ENCODE measurements around the gene TRERF1. TPM values are rescaled to one million over a fixed set of nuclear protein-coding genes. Genes with fewer than 3 reads are reported as not detected.
A peak's percentile ranks its signal among the peaks of the same experiment; 100 is the strongest.

The TRERF1 gene
- total and polyA plus RNA-seq, 5 donors = 1.2 to 3.1 (median 2.1) TPM

GRCh38 chr6:42381850-42382249 lies 69.9 kb downstream of the TRERF1 start:
- ATAC-seq (no peak), DNase-seq (no peak)
- intact Hi-C loops (cut with DNase I) = no loop called here
- no peaks in the 10 kb centered on the region for H3K27me3 ChIP-seq (ENCODE audit: control insufficient read depth, insufficient read depth)
- no peak overlapping the region for H3K4me3 ChIP-seq (ENCODE audit: low read length)
- H3K4me1 ChIP-seq (ENCODE audit: control insufficient read depth, insufficient read depth, low read length) = peaks cover 5% of the 10 kb centered on the region
- no peak overlapping the region for H3K27ac ChIP-seq (ENCODE audit: low read length)
- no peaks in the 10 kb centered on the region for H3K9me3 ChIP-seq (ENCODE audit: control insufficient read depth, low read length)
- WGBS = 96% methylated on average over 3 of the region's 3 CpGs

GRCh38 chr6:42380228-42380979 lies 71.3 kb downstream of the TRERF1 start:
- Histone ChIP-seq H3K27ac (ENCODE audit: low read length) (no peak overlapping the region), H3K4me3 (ENCODE audit: low read length) (no peak overlapping the region), H3K27me3 (ENCODE audit: control insufficient read depth, insufficient read depth) (no peaks in the 10 kb centered on the region), H3K4me1 (ENCODE audit: control insufficient read depth, insufficient read depth, low read length) (peaks cover 5% of the 10 kb centered on the region), H3K9me3 (ENCODE audit: control insufficient read depth, low read length) (no peaks in the 10 kb centered on the region)
- no peak for DNase-seq
- peak in 1 of 2 donors; percentile 71 for ATAC-seq
- intact Hi-C loops (cut with DNase I) = no loop called here
- 56% methylated on average over 4 of the region's 4 CpGs for WGBS

- Histone ChIP-seq H3K4me3 (ENCODE audit: low read length) (no peak overlapping the region), H3K27me3 (ENCODE audit: control insufficient read depth, insufficient read depth) (no peaks in the 10 kb centered on the region), H3K27ac (ENCODE audit: low read length) (no peak overlapping the region), H3K4me1 (ENCODE audit: control insufficient read depth, insufficient read depth, low read length) (peaks cover 5% of the 10 kb centered on the region), H3K9me3 (ENCODE audit: control insufficient read depth, low read length) (no peaks in the 10 kb centered on the region)
- DNase-seq (no peak), ATAC-seq (no peak)
- intact Hi-C loops (cut with DNase I) = no loop called here
- 78% methylated on average over 3 of the region's 3 CpGs for WGBS
Measured at GRCh38 chr6:42378536-42378935, 73.2 kb downstream of the TRERF1 start.

GRCh38 chr6:42378125-42378524 lies 73.6 kb downstream of the TRERF1 start:
- H3K4me1 ChIP-seq (ENCODE audit: control insufficient read depth, insufficient read depth, low read length) = peaks cover 5% of the 10 kb centered on the region
- no peaks in the 10 kb centered on the region for H3K9me3 ChIP-seq (ENCODE audit: control insufficient read depth, low read length)

GRCh38 chr6:42375007-42375635 lies 76.6 kb downstream of the TRERF1 start:
- H3K4me3 ChIP-seq (ENCODE audit: low read length) = no peak overlapping the region
- peaks cover 3% of the 10 kb centered on the region for H3K4me1 ChIP-seq (ENCODE audit: control insufficient read depth, insufficient read depth, low read length)
- DNase-seq (no peak), ATAC-seq (no peak)
- 97% methylated on average over 10 of the region's 10 CpGs for WGBS
- H3K27ac ChIP-seq (ENCODE audit: low read length) = no peak overlapping the region
- no peaks in the 10 kb centered on the region for H3K27me3 ChIP-seq (ENCODE audit: control insufficient read depth, insufficient read depth)
- intact Hi-C loops (cut with DNase I) = no loop called here
- H3K9me3 ChIP-seq (ENCODE audit: control insufficient read depth, low read length) = no peaks in the 10 kb centered on the region

More at GRCh38 chr6:42378125-42378524, 73.6 kb downstream of the TRERF1 start:
- Histone ChIP-seq H3K27me3 (ENCODE audit: control insufficient read depth, insufficient read depth) (no peaks in the 10 kb centered on the region), H3K27ac (ENCODE audit: low read length) (no peak overlapping the region), H3K4me3 (ENCODE audit: low read length) (no peak overlapping the region)
- ATAC-seq = no peak
- DNase-seq = no peak
- intact Hi-C loops (cut with DNase I) = no loop called here
- 69% methylated on average over 5 of the region's 5 CpGs for WGBS

GRCh38 chr6:42374018-42374669 lies 77.6 kb downstream of the TRERF1 start:
- H3K4me1 ChIP-seq (ENCODE audit: control insufficient read depth, insufficient read depth, low read length) = peaks cover 2% of the 10 kb centered on the region
- intact Hi-C loops (cut with DNase I) = no loop called here
- H3K27ac ChIP-seq (ENCODE audit: low read length) = no peak overlapping the region
- no peak overlapping the region for H3K4me3 ChIP-seq (ENCODE audit: low read length)
- 80% methylated on average over 8 of the region's 8 CpGs for WGBS
- no peak for ATAC-seq
- DNase-seq = no peak
- H3K9me3 ChIP-seq (ENCODE audit: control insufficient read depth, low read length) = no peaks in the 10 kb centered on the region
- H3K27me3 ChIP-seq (ENCODE audit: control insufficient read depth, insufficient read depth) = no peaks in the 10 kb centered on the region

- 73% methylated on average over 4 of the region's 4 CpGs for WGBS
- Histone ChIP-seq H3K9me3 (ENCODE audit: control insufficient read depth, low read length) (no peaks in the 10 kb centered on the region), H3K27ac (ENCODE audit: low read length) (no peak overlapping the region), H3K27me3 (ENCODE audit: control insufficient read depth, insufficient read depth) (no peaks in the 10 kb centered on the region), H3K4me1 (ENCODE audit: control insufficient read depth, insufficient read depth, low read length) (no peaks in the 10 kb centered on the region), H3K4me3 (ENCODE audit: low read length) (no peak overlapping the region)
- no peak for DNase-seq
- no peak for ATAC-seq
- intact Hi-C loops (cut with DNase I) = no loop called here
Measured at GRCh38 chr6:42372699-42373098, 79.0 kb downstream of the TRERF1 start.

- Histone ChIP-seq H3K27ac (ENCODE audit: low read length) (no peak overlapping the region), H3K4me3 (ENCODE audit: low read length) (no peak overlapping the region), H3K9me3 (ENCODE audit: control insufficient read depth, low read length) (no peaks in the 10 kb centered on the region), H3K27me3 (ENCODE audit: control insufficient read depth, insufficient read depth) (no peaks in the 10 kb centered on the region), H3K4me1 (ENCODE audit: control insufficient read depth, insufficient read depth, low read length) (peaks cover 5% of the 10 kb centered on the region)
- ATAC-seq = no peak
- intact Hi-C loops (cut with DNase I) = no loop called here
- 98% methylated on average over 3 of the region's 3 CpGs for WGBS
- no peak for DNase-seq
Measured at GRCh38 chr6:42370323-42370985, 81.3 kb downstream of the TRERF1 start.

- no peak for DNase-seq
- Histone ChIP-seq H3K4me3 (ENCODE audit: low read length) (no peak overlapping the region), H3K27ac (ENCODE audit: low read length) (no peak overlapping the region), H3K9me3 (ENCODE audit: control insufficient read depth, low read length) (no peaks in the 10 kb centered on the region), H3K4me1 (ENCODE audit: control insufficient read depth, insufficient read depth, low read length) (peaks cover 5% of the 10 kb centered on the region), H3K27me3 (ENCODE audit: control insufficient read depth, insufficient read depth) (no peaks in the 10 kb centered on the region)
- intact Hi-C loops (cut with DNase I) = loop anchor here in 1 of 4 donors (5.0 kb wide), 1 partner anchor 83 kb away; the partner anchor contains the start of gene TRERF1
- WGBS = 92% methylated on average over 2 of the region's 2 CpGs
- ATAC-seq = no peak
Measured at GRCh38 chr6:42369568-42369967, 82.2 kb downstream of the TRERF1 start.

- H3K9me3 ChIP-seq (ENCODE audit: control insufficient read depth, low read length) = no peaks in the 10 kb centered on the region
- H3K27me3 ChIP-seq (ENCODE audit: control insufficient read depth, insufficient read depth) = no peaks in the 10 kb centered on the region
- H3K4me3 ChIP-seq (ENCODE audit: low read length) = no peak overlapping the region
- peaks cover 5% of the 10 kb centered on the region for H3K4me1 ChIP-seq (ENCODE audit: control insufficient read depth, insufficient read depth, low read length)
- WGBS = 67% methylated on average over 7 of the region's 7 CpGs
- H3K27ac ChIP-seq (ENCODE audit: low read length) = no peak overlapping the region
- intact Hi-C loops (cut with DNase I) = loop anchor here in 1 of 4 donors (5.0 kb wide), 1 partner anchor 84 kb away; the partner anchor contains the start of gene TRERF1
- DNase-seq = no peak
- ATAC-seq = no peak
Measured at GRCh38 chr6:42368181-42368580, 83.5 kb downstream of the TRERF1 start.
